Stimulated activated CD4-positive, alpha-beta T cell treated with anti-CD3 and anti-CD28 coated beads, Interleukin-4, amount 100 ng/mL, for 24 hours (primary cell): Measurements from ENCODE around the gene UBD.

Experiments
- DNase-seq: peaks from one replicate; pipeline ENCODE4 v3.0.0-alpha.2; 2020

UBD gene

DNA sequence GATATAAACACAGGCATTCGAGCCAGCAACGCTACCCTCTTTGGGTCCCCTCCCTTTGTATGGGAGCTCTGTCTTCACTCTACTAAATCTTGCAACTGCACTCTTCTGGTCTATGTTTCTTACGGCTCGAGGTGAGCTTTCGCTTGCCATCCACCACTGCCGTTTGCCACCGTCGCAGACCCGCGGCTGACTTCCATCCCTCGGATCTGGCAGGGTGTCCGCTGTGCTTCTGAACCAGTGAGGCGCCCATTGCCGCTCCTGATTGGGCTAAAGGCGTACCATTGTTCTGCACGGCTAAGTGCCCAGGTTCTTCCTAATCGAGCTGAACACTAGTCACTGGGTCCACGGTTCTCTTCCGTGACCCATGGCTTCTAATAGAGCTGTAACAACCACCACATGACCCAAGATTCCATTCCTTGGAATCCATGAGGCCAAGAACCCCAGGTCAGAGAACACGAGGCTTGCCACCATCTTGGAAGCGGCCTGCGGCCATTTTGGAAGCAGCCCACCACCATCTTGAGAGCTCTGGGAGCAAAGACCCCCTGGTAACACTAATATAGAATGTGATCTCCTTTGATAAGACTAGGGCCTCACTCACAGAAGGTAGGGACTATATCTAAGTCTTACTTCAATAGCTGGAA, 973 bp downstream of the UBD start:
- no peak for DNase-seq

DNA sequence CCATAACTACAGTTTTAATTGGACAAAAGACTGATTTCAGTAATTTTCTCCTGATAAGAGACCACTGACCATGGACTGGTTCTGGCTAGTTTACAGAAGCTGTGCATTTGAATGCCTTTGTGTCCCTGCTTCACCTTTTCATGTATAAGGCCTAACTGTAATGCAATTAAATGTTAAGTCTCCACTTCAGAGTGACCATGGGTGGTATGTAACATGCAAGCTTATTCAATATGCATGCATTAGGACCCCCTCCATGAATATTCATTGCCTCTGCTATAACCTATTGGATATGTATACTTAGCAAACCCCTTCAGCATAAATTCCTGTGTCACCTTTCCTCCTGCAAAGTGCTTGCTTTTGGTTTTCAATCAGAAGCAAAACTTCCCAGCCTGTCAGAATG, 2.2 kb downstream of the UBD start:
- DNase-seq: no peak

DNA sequence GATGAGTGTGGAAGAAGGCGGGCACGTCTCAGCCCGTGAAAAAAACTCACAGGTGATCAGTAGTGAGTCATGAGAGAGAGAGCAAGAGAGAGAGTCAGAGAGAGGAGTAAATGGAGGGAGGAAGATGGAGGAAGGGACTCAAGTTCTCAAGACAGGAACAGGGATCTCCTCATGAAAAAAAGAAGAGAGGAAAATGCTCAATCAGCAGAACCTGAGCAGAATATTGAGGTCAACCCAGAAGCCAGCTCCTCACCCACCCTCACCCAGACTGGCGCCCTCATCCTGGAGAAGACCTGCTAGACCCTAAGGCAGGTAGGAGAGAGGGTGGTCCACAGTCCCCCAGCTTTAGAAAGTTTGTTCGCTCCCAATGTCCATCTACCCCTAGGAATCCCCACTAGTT, 4.8 kb downstream of the UBD start:
- DNase-seq: no peak

DNA sequence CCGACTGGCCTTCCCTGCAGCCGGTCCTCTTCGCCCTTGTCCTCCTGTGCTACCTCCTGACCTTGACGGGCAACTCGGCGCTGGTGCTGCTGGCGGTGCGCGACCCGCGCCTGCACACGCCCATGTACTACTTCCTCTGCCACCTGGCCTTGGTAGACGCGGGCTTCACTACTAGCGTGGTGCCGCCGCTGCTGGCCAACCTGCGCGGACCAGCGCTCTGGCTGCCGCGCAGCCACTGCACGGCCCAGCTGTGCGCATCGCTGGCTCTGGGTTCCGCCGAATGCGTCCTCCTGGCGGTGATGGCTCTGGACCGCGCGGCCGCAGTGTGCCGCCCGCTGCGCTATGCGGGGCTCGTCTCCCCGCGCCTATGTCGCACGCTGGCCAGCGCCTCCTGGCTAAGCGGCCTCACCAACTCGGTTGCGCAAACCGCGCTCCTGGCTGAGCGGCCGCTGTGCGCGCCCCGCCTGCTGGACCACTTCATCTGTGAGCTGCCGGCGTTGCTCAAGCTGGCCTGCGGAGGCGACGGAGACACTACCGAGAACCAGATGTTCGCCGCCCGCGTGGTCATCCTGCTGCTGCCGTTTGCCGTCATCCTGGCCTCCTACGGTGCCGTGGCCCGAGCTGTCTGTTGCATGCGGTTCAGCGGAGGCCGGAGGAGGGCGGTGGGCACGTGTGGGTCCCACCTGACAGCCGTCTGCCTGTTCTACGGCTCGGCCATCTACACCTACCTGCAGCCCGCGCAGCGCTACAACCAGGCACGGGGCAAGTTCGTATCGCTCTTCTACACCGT, 6.1 kb downstream of the UBD start:
- DNase-seq: no peak

DNA sequence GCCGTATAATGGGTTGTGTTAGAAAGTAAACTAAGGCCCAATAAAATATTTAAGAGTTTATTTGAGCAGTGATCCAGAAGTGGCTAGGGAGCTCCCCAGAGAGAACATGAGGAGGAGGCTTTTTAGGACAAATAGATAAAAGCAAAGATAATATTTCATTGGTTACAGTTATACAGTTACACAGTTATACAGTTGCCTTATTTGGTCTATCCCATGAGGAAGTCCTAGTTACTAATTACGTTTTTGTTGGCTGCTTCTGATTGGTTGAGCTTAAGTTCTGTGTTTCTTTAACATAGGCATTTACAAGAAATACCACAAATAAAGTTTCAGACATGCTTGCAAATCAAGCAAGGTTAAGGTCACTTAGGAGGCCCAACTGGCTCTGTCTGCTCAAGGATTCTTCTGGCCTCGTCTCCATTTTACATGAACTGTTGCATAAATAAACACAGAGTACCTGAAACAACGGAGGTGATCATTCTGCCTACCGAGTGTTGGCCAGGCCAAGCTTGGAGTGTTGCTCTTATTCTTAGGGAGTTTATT, 7.0 kb downstream of the UBD start:
- DNase-seq: no peak

DNA sequence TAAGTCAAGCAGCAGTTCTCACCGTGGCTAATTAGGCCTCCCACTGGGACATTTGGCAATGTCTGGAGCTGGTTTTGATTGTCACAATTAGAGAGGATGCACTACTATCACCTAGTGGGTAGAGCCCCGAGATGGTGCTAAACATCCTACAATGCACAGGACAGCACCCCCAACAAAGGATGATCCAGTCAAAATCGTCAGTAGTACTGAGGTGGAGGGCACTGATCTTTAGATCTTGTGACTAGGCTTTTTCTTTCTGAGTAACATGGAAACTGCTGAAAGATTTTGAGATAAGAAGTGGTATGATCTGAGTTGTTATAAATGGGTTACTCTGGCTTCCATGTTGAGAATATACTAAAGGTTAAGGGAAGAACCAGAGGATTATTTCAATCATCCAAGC, 12.0 kb downstream of the UBD start:
- DNase-seq: no peak

- DNase-seq: no peak
These were observed 21.7 kb downstream of the UBD start for GRCh38 chr6:29537714-29538403.

DNA sequence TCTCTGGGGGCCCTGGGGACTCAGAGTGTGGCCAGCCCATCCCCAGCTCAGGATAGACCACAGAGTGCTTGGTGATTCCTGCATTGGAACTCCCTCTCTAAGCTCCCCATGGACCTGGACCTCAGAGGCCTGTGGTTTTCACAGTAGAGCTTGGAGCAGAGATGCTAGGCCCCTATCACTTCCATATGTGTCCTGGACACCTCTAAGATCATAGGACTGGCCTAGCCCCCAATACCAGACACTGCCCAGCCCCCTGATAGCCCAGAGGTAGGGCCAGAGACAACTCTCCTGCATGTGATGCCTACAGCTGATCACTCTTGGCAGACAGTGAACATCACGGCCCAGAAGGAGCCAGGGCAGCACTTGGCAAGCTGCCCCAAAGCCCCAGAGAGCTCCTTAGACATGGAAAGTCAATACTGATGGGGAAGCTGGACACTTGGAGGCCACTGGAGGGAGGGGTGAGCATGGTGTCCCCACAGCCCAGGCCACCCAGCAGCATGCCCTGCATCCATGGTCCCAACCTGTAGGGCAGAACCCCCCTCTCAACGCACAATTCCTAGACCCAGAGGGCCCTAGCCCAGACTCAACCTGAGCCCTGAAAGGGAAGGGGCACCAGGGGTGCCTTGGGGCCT, 27.1 kb downstream of the UBD start:
- no peak for DNase-seq

DNA sequence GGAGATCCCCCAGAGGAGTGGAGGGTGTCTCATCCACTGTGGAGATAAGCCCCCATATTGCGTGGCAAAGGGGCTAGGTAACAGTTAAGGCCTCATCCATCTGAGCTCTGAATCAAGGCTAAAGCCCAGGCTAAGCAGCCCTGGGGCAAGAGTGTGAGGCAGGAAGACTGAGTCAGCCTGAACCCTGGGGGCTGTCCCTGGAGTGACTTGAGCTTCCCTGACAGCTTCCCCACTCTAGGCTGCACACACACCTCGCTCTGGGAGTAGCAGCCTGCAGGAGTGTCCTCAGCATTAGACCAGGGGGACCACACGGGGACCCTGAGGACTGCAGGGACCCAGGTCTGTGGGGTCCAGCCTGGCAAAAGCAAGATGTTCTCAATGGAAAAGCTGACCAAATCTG, 27.9 kb downstream of the UBD start:
- DNase-seq: no peak

DNA sequence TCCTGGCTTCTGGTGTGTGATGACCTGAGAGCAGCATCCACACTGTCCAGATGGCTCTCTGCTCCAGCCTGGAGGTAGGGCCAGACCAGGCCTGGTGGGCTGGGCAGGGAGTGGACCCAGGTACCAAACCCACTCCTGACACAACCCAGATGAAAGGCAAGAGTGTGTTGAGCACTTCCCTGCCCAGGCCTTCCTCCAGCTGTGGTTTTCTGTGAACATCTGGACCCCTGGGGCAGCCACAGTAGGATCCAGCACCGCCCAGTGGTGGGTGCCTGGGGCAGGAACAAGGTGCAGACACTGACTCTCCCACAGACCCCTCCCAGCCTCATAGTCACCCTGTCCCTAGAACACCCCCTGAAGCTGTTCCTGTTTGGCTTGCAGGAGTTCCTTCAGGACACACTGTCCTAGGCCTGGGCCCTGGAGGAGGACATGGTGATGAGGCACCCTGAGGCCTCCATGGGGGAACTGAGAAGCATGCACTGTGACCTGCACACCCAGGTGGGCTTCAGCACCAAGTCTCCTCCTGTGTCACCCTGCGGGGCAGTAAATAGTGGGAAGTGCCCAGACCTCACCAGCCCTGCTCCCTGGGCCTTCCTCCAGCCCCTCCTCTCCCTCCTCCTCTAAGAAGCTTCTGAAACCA, 28.7 kb downstream of the UBD start:
- no peak for DNase-seq

DNA sequence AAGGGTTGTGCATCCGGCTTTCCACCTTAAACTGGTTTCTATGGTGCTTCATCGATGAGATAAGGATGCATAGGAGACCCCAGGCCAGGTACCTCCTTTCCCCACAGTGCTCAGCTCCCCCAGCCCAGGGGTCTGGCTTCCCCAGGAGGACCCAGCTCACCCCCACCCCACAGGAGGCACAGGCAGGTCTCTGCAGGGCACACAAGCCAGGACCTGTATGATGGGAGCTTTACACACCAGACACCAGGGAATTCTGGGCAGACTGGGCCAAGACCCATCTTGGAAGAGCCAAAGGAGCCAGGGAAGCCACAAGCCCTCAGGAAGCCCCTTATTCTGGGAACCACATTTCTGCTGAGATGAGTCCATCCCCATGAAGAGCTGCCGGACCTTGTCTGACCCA, 29.6 kb downstream of the UBD start:
- no peak for DNase-seq

GRCh38 chr6:29528988-29529560, 30.5 kb downstream of the UBD start:
- DNase-seq: no peak

- no peak for DNase-seq
These were observed 31.1 kb downstream of the UBD start for GRCh38 chr6:29528300-29528931.

GRCh38 chr6:29527564-29527963, 32.0 kb downstream of the UBD start:
- DNase-seq: no peak

GRCh38 chr6:29527126-29527525, 32.4 kb downstream of the UBD start:
- no peak for DNase-seq

GRCh38 chr6:29525311-29525639, 34.3 kb downstream of the UBD start:
- no peak for DNase-seq

DNA sequence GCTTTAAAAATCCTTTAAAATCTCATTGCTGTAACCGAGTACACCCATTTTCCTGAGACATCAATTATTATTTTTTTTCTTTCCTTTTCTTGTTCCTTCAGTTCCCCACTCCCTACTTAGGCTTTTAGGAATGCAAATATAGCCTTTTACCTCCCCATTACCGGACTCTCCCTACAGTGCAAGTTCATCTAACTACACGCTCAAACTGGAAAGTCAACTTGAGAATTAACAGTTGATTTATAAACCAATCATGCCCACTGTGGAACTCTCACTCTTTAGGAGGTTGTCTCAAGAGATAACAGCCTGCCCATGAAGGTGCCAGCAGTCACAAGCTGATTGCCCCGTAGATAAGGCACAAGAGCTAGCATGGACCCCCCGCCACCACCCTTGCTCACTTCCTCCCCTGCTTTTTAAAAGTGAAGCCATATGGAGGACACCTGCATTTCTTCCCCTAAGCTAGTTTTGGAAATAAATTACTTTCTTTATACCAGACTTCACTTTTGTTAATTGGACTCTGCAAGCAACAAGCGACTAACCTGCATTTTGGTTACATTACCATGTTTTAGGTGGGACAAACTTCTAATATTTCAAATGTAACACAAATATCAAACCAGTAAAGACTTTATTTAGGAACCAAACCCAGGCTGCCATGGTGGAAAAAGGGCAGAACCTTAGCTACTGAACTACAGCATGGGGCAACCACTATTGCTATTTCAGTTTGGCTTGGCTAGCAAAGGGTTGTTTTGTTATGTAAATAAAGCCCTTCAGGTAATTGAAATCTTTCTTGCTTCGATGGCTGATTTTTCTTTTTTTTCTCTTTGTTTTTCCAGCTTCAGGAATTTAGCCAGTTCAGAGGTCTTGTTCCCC, 34.9 kb downstream of the UBD start:
- no peak for DNase-seq

DNA sequence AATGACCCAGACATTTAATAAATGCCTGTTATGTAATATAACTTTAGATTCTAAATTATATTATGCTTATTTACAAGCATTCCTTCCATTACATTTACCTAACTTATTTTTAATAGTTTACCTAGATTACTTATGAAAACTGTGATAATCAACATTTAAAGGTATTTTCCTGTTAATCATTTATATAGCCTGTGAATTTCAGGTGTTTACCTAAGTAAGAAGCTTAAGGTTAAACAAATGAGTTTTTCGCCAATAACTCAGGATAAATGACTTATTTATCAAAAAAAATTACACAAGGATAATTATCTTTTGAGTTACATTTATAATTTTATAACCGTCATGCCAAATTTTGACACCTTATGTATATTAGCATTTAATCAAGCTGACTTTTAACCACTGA, 35.5 kb downstream of the UBD start:
- DNase-seq: no peak

- no peak for DNase-seq
These were observed 37.3 kb downstream of the UBD start for GRCh38 chr6:29522227-29522626.

- DNase-seq: no peak
These were observed 38.4 kb downstream of the UBD start for GRCh38 chr6:29521006-29521680.

GRCh38 chr6:29520232-29520631, 39.3 kb downstream of the UBD start:
- no peak for DNase-seq
